Lung (tissue), 12 donors: ENCODE data around the gene AP2B1. TPM values are rescaled to one million over a fixed set of nuclear protein-coding genes. Genes with fewer than 3 reads are reported as not detected.

Experiments used
- ATAC-seq: fragments of 200-7000 bp; cut with Tn5 transposase; one replicate; pipeline ENCODE4 v1.9.1; 2020; ENCODE audit warnings: moderate number of reproducible peaks; ENCODE audit not compliant: insufficient read depth, low FRiP score
- DNase-seq, 3 donors: peaks; one replicate each; pipeline ENCODE4 v3.0.0-alpha.2; 2013 to 2017
- H3K27ac ChIP-seq, 2 donors: one replicate each; pipeline ENCODE4 v1.5.1; 2013; ENCODE audit warnings: mild to moderate bottlenecking in 2 of 2, moderate library complexity in 2 of 2, control low read depth in 1 of 2, inconsistent platforms in 1 of 2, low read depth in 1 of 2, low read length in 1 of 2
- H3K27me3 ChIP-seq, 3 donors: one replicate each; pipeline ENCODE4 v1.5.1; 2013; ENCODE audit warnings: low read length in 2 of 3; ENCODE audit not compliant: control insufficient read depth in 3 of 3, insufficient read depth in 3 of 3
- H3K36me3 ChIP-seq, 4 donors: one replicate each; pipeline ENCODE4 v1.5.1; 2013; ENCODE audit warnings: low read length in 4 of 4, mild to moderate bottlenecking in 1 of 4, moderate library complexity in 1 of 4; ENCODE audit not compliant: control insufficient read depth in 4 of 4, insufficient read depth in 4 of 4
- H3K4me1 ChIP-seq, 5 donors: one replicate each; pipeline ENCODE4 v1.5.1; 2013; ENCODE audit warnings: low read length in 5 of 5, mild to moderate bottlenecking in 2 of 5, moderate library complexity in 1 of 5; ENCODE audit not compliant: control insufficient read depth in 5 of 5, insufficient read depth in 5 of 5
- H3K4me3 ChIP-seq: one replicate; pipeline ENCODE4 v1.5.1; 2013; ENCODE audit warnings: mild to moderate bottlenecking, control low read depth, moderate library complexity
- H3K9ac ChIP-seq, 2 donors: one replicate each; pipeline ENCODE4 v1.5.1; 2013; ENCODE audit warnings: low read length in 2 of 2, control low read depth in 1 of 2; ENCODE audit not compliant: insufficient read depth in 1 of 2
- H3K9me3 ChIP-seq, 4 donors: one replicate each; pipeline ENCODE4 v1.5.1; 2013; ENCODE audit warnings: low read length in 3 of 4, mild to moderate bottlenecking in 1 of 4, moderate library complexity in 1 of 4; ENCODE audit not compliant: control insufficient read depth in 4 of 4, insufficient read depth in 3 of 4
- CTCF ChIP-seq: IDR thresholded peaks from 2 replicates; pipeline ENCODE4 v1.5.1; 2012; ENCODE audit warnings: mild to moderate bottlenecking; ENCODE audit errors: control extremely low read depth, extremely low read depth
- WGBS, 2 donors: extraction: QIAGEN DNeasy Blood & Tissue Kit; methylation state at CpG; one replicate each; pipeline ENCODE4 v1.1.7; 2013; 5-methylcytosine and 5-hydroxymethylcytosine counted together
- polyA plus RNA-seq, 2 donors: library from polyadenylated mRNA; stranded (reverse); fragments of 200-250 nt; gene quantifications; one replicate each; pipeline ENCODE4 v1.2.1, GENCODE V29; 2013
- total RNA-seq, 2 donors: library from RNA; depleted of rRNA in 1 of 2; stranded (reverse); fragments of >200 nt in 1 of 2; gene quantifications; one replicate each; pipeline ENCODE4 v1.2.1, GENCODE V29; 2014 to 2021
- donor health status: control.
- donor health status: control.
- donor health status: Bipolar disorder and iron deficiency.
- donor health status: healthy.
- donor health status: DM: yes; HTN: yes; CAD: no.

AP2B1 gene
- total and polyA plus RNA-seq, 4 donors, result 52.9 to 156 (median 82.4) TPM

- peaks cover 0 to 11% (median 4%) of the 10 kb centered on the region in 5 donors for H3K4me1 ChIP-seq
- no peak overlapping the region for H3K4me3 ChIP-seq
- ATAC-seq (no peak), DNase-seq (no peak)
- TF ChIP-seq CTCF, result no peak
- peaks cover 0 to 2% (median 0%) of the 10 kb centered on the region in 4 donors for H3K36me3 ChIP-seq
- no peaks in the 10 kb centered on the region for H3K9me3 ChIP-seq
- no peak overlapping the region for H3K9ac ChIP-seq
- WGBS, 2 donors, result 92 to 94% methylated on average over 6 of the region's 6 CpGs
- H3K27me3 ChIP-seq, result no peaks in the 10 kb centered on the region
- H3K27ac ChIP-seq, result no peak overlapping the region
These were observed 146.2 kb downstream of the AP2B1 start for GRCh38 chr17:35733366-35733765.

DNA sequence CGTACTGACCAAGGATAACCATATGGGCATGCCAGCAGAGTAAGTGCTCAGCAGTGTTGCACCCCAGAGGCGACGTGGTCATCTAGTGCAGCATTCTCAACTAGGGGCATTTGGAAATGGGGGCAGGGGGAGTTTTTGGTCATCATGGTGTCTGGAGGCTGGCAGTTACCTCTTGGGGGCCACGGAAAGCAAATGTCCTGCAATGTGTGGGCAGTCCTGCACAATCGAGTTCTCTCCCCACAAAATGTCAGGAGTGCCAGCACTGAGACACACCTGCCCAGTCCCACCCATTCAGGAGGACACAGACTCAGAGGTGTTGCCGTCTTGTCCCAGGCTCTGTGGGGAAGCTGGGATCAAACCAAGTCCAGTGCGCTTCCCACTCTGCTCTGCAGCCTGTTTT lies 147.3 kb downstream of the AP2B1 start:
- no peaks in the 10 kb centered on the region for H3K9me3 ChIP-seq
- H3K27ac ChIP-seq, result no peak overlapping the region
- H3K36me3 ChIP-seq, result no peaks in the 10 kb centered on the region
- DNase-seq (no peak), ATAC-seq (no peak)
- H3K9ac ChIP-seq, result no peak overlapping the region
- no peak overlapping the region for H3K4me3 ChIP-seq
- peaks cover 0 to under 1% (median 0%) of the 10 kb centered on the region in 3 donors for H3K27me3 ChIP-seq
- H3K4me1 ChIP-seq, result peaks cover 0 to 11% (median 4%) of the 10 kb centered on the region in 5 donors
- no peak for TF ChIP-seq CTCF
- 90 to 94% methylated on average over 7 of the region's 7 CpGs for WGBS, 2 donors

GRCh38 chr17:35735036-35735805 lies 148.1 kb downstream of the AP2B1 start:
- Histone ChIP-seq H3K9ac (no peak overlapping the region), H3K27me3 (peaks cover 0 to 5% (median 3%) of the 10 kb centered on the region in 3 donors), H3K4me1 (peaks cover 0 to 11% (median 4%) of the 10 kb centered on the region in 5 donors), H3K9me3 (no peaks in the 10 kb centered on the region), H3K27ac (no peak overlapping the region), H3K4me3 (no peak overlapping the region), H3K36me3 (no peaks in the 10 kb centered on the region)
- DNase-seq (no peak), ATAC-seq (no peak)
- WGBS, 2 donors, result 85 to 92% methylated on average over 28 to 29 of the region's 29 CpGs
- no peak for TF ChIP-seq CTCF

DNA sequence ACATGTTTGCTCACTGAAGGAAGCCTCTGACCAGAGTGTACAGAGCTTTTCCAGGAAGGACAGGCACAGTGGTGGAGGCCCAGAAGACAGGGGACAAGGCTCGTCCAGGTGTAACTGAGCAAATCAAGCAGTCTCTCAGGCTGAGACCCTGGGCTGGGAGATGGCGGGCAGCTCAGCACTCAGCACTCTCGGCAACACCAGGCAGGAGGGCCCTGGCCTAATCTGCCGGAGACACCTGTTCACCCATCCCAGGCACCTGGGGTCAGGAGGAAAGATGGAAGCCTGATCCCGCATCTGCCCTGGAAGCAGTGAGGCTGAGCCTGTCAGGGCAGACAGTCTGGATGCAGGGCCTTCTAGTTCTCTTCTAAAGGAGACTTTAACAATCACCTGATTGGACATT lies 149.1 kb downstream of the AP2B1 start:
- H3K4me3 ChIP-seq, result no peak overlapping the region
- no peak overlapping the region for H3K9ac ChIP-seq
- H3K4me1 ChIP-seq, result peaks cover 0 to 8% (median 4%) of the 10 kb centered on the region in 5 donors
- ATAC-seq (no peak), DNase-seq (no peak)
- WGBS, 2 donors, result 92 to 93% methylated on average over 5 of the region's 5 CpGs
- no peak overlapping the region for H3K27ac ChIP-seq
- H3K27me3 ChIP-seq, result peaks cover 0 to 14% (median 11%) of the 10 kb centered on the region in 3 donors
- H3K36me3 ChIP-seq, result no peaks in the 10 kb centered on the region
- peaks cover 0 to 4% (median 0%) of the 10 kb centered on the region in 4 donors for H3K9me3 ChIP-seq
- no peak for TF ChIP-seq CTCF
